ENCODE results near the gene ZNF804B. TPM values are rescaled to one million over a fixed set of nuclear protein-coding genes. Genes with fewer than 3 reads are reported as not detected.

Gene ZNF804B
- total RNA-seq, result not detected in 2 replicates

DNA sequence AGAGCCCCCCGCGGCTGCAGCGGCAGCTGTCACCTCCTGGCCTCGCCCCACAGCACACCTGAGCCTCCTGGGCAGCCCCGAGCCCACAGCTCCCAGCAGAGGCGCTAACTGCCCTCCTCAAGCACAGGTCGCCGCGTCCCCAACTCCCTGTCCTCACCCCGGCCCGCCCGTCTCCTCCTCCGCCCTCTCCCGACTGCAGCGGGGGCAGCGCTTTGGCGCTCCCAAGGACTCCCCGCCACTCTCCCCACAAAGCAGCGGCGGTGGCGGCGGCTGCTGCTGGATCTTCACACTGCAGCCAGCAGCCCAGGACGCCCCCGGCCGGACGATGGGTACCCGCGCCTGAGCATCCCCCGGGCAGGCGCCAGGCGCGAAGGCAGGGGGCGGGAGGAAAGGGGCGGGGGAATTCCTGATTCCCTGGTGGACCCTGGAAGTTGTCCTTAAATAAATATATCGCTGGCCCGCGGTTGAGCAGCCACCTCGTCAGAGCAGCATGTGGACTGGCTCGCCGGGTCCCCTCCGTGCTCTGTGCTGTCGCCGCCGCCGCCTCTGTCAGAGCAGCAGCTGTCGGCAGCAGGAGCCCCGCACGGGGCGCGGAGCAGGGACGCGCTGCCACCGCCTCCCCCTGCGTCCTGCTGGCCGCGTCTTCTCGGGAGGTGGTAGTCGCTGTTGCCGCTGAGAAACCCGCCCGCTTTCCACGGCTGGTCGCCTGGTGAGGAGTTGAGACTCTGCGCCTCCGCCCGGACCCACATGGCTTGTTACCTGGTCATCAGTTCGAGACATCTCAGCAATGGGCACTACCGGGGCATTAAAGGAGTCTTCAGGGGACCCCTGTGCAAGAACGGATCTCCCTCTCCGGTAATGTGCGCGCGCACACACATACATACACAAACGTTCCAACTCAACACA is at the start of gene ZNF804B:
Gene ZNF804B (plus strand): TSS at position 471 of the 906 bp plus-strand sequence. CDS start 277 bp downstream, at position 748.

DNA sequence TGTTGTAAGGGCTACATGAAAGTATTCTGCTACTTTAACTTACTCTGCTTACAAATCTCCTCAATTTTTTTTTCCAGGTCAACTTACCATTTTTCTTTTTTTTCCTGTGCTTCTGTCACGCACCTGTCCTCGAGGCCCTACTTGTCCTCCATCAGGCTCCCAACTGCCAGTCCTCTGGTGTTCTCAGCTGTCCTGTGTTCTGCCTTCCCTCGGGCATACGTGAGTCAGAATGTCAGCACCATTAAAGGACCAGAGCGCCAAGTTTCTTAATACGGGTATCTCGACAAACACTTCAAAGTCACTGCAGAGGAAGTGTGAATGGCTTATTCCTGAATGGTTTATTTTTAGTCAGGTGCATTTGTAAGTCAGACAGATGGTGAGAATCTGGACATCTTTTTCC is 36.1 kb downstream of the ZNF804B start, which contains the start of gene TEX47:
Gene TEX47 (minus strand): TSS at position 185 of the 400 bp plus-strand sequence. CDS start 795 bp downstream, outside the sequence.

Small RNA genes lying within 50 kb of the gene (small RNA-seq; reads per million reads assigned to genes)
- gene AC002127.1, result not detected

Other genes starting within 250 kb of the ZNF804B start
- not detected in 2 replicates for gene TEX47, start 36.0 kb downstream of the ZNF804B start, total RNA-seq

All from articular chondrocyte of knee joint (primary cell).